ENCODE measurements around the gene RAI14.

RAI14 gene

GRCh38 chr5:34694012-34694411, 37.9 kb downstream of the RAI14 start:
- TF ChIP-seq ZFX (IDR thresholded peaks at IDR 0.05) (no peak), CTCF (conservative IDR thresholded peaks at IDR 0.05) (no peak)
- no peak overlapping the region for H3K27ac ChIP-seq

- H3K27ac ChIP-seq = no peak overlapping the region
- TF ChIP-seq CTCF (conservative IDR thresholded peaks at IDR 0.05) (no peak), ZFX (IDR thresholded peaks at IDR 0.05) (no peak)
These were observed 38.6 kb downstream of the RAI14 start for GRCh38 chr5:34694685-34695084.

- no peak overlapping the region for H3K27ac ChIP-seq
- TF ChIP-seq CTCF (conservative IDR thresholded peaks at IDR 0.05) (no peak), ZFX (IDR thresholded peaks at IDR 0.05) (no peak)
These were observed 39.3 kb downstream of the RAI14 start for GRCh38 chr5:34695275-34696027.

GRCh38 chr5:34697308-34698108, 41.4 kb downstream of the RAI14 start:
- H3K27ac ChIP-seq = no peak overlapping the region
- no peak for TF ChIP-seq ZFX (IDR thresholded peaks at IDR 0.05)
- no peak for TF ChIP-seq CTCF (conservative IDR thresholded peaks at IDR 0.05)

- no peak for TF ChIP-seq ZFX (IDR thresholded peaks at IDR 0.05)
- no peak for TF ChIP-seq CTCF (conservative IDR thresholded peaks at IDR 0.05)
- H3K27ac ChIP-seq = no peak overlapping the region
These were observed 41.9 kb downstream of the RAI14 start for GRCh38 chr5:34698109-34698419.

GRCh38 chr5:34698754-34699153, 42.6 kb downstream of the RAI14 start:
- TF ChIP-seq ZFX (IDR thresholded peaks at IDR 0.05) (no peak), CTCF (conservative IDR thresholded peaks at IDR 0.05) (no peak)
- H3K27ac ChIP-seq = no peak overlapping the region

Data from C4-2B (cell line).